Renal pelvis (tissue), 12 donors: ENCODE measurements around the gene PLXNC1. TPM values are rescaled to one million over a fixed set of nuclear protein-coding genes. Genes with fewer than 3 reads are reported as not detected.
A peak's percentile ranks its signal among the peaks of the same experiment; 100 is the strongest.

ENCODE experiments used
- DNase-seq: peaks from one replicate; pipeline ENCODE4 v3.0.0-alpha.2; 2013
- long read RNA-seq, 16 experiments: transcript quantifications; one replicate each; lab custom pipeline, GENCODE V29; 2026
- polyA plus RNA-seq, 3 donors: library from polyadenylated mRNA; unstranded; fragments of 120-200 nt; gene quantifications; one replicate each; pipeline ENCODE4 v1.2.1, GENCODE V29; 2013; ENCODE audit not compliant: insufficient read length in 3 of 3

PLXNC1 gene
- 1 to 10 TPM; 6.8 to 7.8 (median 7.1) TPM for polyA plus RNA-seq
- long read RNA-seq, donor 1 = 0 reads
- long read RNA-seq, donor 2, partial matches to known transcripts = 5 of 5 reads
- long read RNA-seq, donor 2, other reads (novel, unspliced or antisense) = 0 of 5 reads
- long read RNA-seq, donor 3, partial matches to known transcripts = 7 of 7 reads
- long read RNA-seq, donor 3, other reads (novel, unspliced or antisense) = 0 of 7 reads
- long read RNA-seq, donor 4 = 0 reads
- long read RNA-seq, donor 5, full-length matches to known transcripts = 1 of 1 reads
- long read RNA-seq, donor 5, partial matches to known transcripts = 0 of 1 reads
- long read RNA-seq, donor 5, other reads (novel, unspliced or antisense) = 0 of 1 reads
- long read RNA-seq, donor 6 = 0 reads
- long read RNA-seq, donor 7, partial matches to known transcripts = 5 of 5 reads
- long read RNA-seq, donor 7, other reads (novel, unspliced or antisense) = 0 of 5 reads
- long read RNA-seq, donor 8 = 0 reads
- long read RNA-seq, donor 9 = 0 reads
- long read RNA-seq, donor 10 = 0 reads
- long read RNA-seq, donor 11 = 0 reads
- long read RNA-seq, donor 12 = 0 reads
- long read RNA-seq, donor 13 = 0 reads
- long read RNA-seq, donor 14 = 0 reads
- long read RNA-seq, donor 15 = 0 reads
- long read RNA-seq, donor 16 = 0 reads

- DNase-seq = no peak
Measured at GRCh38 chr12:94147991-94148738, at the start of gene PLXNC1. TSS of gene PLXNC1 (plus strand) at chr12:94148577. CDS start at chr12:94148972, 395 bp downstream.

- DNase-seq = no peak
Measured at GRCh38 chr12:94099191-94099590, 49.2 kb upstream of the PLXNC1 start.

GRCh38 chr12:94099632-94100031 is 48.7 kb upstream of the PLXNC1 start:
- DNase-seq = no peak

- no peak for DNase-seq
Measured at GRCh38 chr12:94100211-94100627, 48.2 kb upstream of the PLXNC1 start.

- peak; percentile 73 for DNase-seq
Measured at GRCh38 chr12:94100990-94101737, 47.2 kb upstream of the PLXNC1 start.

- DNase-seq = peak; percentile 81
Measured at GRCh38 chr12:94101738-94102660, 46.4 kb upstream of the PLXNC1 start.

GRCh38 chr12:94103986-94104385 is 44.4 kb upstream of the PLXNC1 start:
- no peak for DNase-seq

GRCh38 chr12:94107910-94108309 is 40.5 kb upstream of the PLXNC1 start:
- no peak for DNase-seq

- no peak for DNase-seq
Measured at GRCh38 chr12:94109160-94109559, 39.2 kb upstream of the PLXNC1 start.

GRCh38 chr12:94110258-94110657 is 38.1 kb upstream of the PLXNC1 start:
- no peak for DNase-seq

GRCh38 chr12:94111302-94111701 is 37.1 kb upstream of the PLXNC1 start:
- no peak for DNase-seq

- no peak for DNase-seq
Measured at GRCh38 chr12:94112121-94112520, 36.3 kb upstream of the PLXNC1 start.

- no peak for DNase-seq
Measured at GRCh38 chr12:94114166-94114565, 34.2 kb upstream of the PLXNC1 start.

- no peak for DNase-seq
Measured at GRCh38 chr12:94116191-94116590, 32.2 kb upstream of the PLXNC1 start.

GRCh38 chr12:94121886-94122285 is 26.5 kb upstream of the PLXNC1 start:
- no peak for DNase-seq

- DNase-seq = no peak
Measured at GRCh38 chr12:94122591-94122990, 25.8 kb upstream of the PLXNC1 start.

GRCh38 chr12:94123127-94123526 is 25.2 kb upstream of the PLXNC1 start:
- DNase-seq = no peak

- no peak for DNase-seq
Measured at GRCh38 chr12:94126067-94126466, 22.3 kb upstream of the PLXNC1 start.

GRCh38 chr12:94127239-94128131 is 20.9 kb upstream of the PLXNC1 start:
- no peak for DNase-seq

- DNase-seq = no peak
Measured at GRCh38 chr12:94128280-94128679, 20.1 kb upstream of the PLXNC1 start.
